ENCODE results near the gene POLA1.

Gene POLA1

DNA sequence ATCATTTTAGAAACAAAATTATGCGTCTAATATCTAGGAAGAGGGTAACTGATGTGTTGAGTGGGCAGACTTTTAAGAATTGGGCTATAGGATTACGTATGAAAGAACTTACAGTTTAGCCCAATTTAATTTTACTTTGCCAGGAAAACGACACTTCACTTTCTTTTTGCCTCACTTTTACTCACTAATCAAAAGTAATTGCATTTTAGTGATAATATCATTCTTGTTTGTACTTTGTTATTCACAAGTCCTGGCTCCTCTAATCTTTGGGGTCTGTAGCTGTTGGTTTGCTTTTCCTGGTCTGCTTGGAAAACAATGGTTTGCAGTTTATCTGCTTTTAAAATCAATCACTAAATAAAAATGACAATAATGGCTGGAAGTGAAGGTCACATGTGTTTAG, 325.0 kb downstream of the POLA1 start:
- H3K4me3 ChIP-seq (ENCODE audit: low read depth, low read length): no peak overlapping the region
- no peak for TF ChIP-seq CTCF (IDR thresholded peaks at IDR 0.05; ENCODE audit: low read depth, low read length)
- in situ Hi-C loops (cut with HindIII; ENCODE audit: low sequenced_read_pairs): no loop called here
- DNase-seq (ENCODE audit: low read depth, low spot score): no peak

DNA sequence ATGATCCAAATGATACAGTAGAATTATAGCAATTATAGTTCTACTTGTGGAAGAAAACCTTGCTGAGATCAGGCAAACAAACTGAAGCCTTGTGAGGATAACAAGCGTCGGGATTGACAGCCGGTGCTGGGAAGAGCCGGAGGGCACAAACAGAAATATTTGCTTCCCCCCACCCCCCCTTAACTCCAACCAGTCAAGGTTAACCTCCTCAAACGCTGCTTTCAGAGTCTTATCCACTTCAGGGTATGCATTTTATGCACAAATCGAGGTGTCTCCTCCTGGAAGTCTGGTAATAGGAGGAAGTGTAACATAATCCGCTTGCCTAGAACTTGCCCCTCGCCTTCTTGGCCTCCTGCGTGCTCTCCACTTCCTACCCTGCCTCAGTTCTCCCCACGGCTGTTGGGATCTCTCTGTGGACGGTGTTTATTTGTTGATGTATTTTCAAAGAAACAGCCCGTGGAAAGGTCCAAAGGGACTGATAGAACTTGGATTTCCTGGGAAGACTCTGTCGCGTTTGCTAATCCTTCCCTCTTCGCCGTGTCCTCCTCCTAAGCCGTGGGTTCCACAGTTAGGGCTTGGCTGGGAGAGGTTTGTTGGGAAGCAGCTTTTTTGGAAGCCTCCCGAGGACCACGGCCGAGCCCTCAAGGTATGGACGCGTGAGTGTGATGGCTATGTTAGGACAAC, 326.1 kb downstream of the POLA1 start:
- in situ Hi-C loops (cut with HindIII; ENCODE audit: low sequenced_read_pairs): no loop called here
- H3K4me3 ChIP-seq (ENCODE audit: low read depth, low read length): no peak overlapping the region
- no peak for TF ChIP-seq CTCF (IDR thresholded peaks at IDR 0.05; ENCODE audit: low read depth, low read length)
- no peak for DNase-seq (ENCODE audit: low read depth, low spot score)

- no peak for TF ChIP-seq CTCF (IDR thresholded peaks at IDR 0.05; ENCODE audit: low read depth, low read length)
- in situ Hi-C loops (cut with HindIII; ENCODE audit: low sequenced_read_pairs): no loop called here
- DNase-seq (ENCODE audit: low read depth, low spot score): no peak
- no peak overlapping the region for H3K4me3 ChIP-seq (ENCODE audit: low read depth, low read length)
These were observed 326.7 kb downstream of the POLA1 start for GRCh38 chrX:25020391-25020904.

- in situ Hi-C loops (cut with HindIII; ENCODE audit: low sequenced_read_pairs): no loop called here
These were observed 327.3 kb downstream of the POLA1 start for GRCh38 chrX:25020905-25021449.

DNA sequence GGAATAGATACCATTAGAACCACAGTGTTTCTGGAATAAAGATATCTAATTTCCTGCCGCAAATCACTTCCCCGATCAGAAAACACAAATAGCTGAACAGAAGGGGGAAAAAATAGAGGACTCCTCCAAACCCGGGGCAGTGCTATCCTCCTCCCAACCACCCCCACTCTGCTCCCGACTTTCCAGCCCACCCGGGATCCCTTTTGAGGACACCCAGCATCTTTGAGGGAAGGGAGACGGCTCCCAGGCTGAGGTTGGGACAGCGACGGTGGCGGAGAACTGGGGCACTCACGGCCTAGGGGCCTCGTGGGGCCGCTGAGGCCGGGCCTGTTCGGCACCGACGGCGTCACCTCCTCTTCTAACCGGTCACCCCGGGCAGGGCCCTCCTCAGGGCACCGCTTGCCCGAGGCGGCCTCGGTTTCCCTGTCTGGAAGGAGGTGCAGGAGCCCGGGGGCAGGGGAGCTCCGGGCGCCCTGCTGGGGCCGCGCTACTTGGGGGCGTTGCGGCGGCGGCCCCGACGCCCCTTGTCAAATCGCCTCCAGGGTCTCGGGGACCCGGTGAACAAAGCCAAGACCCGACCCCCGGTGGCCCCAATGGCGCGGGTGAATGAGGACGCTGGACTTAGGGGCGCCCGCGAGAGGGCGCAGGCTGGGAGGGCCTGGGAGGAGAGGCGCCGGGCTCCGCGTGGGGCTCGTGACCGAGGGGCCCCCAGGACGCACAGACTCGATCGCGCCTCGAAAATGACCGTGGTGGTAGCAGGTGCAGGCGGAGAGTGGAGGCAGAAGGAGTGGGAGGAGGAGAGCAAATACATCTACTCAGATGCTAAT, 329.0 kb downstream of the POLA1 start:
- in situ Hi-C loops (cut with HindIII; ENCODE audit: low sequenced_read_pairs): no loop called here
- no peak overlapping the region for H3K4me3 ChIP-seq (ENCODE audit: low read depth, low read length)
- no peak for DNase-seq (ENCODE audit: low read depth, low spot score)
- peak; percentile 14 for TF ChIP-seq CTCF (IDR thresholded peaks at IDR 0.05; ENCODE audit: low read depth, low read length)

More at GRCh38 chrX:25020905-25021449, 327.3 kb downstream of the POLA1 start:
- H3K4me3 ChIP-seq (ENCODE audit: low read depth, low read length): no peak overlapping the region
- no peak for DNase-seq (ENCODE audit: low read depth, low spot score)
- peak; percentile 59 for TF ChIP-seq CTCF (IDR thresholded peaks at IDR 0.05; ENCODE audit: low read depth, low read length)

- no peak overlapping the region for H3K4me3 ChIP-seq (ENCODE audit: low read depth, low read length)
- no peak for TF ChIP-seq CTCF (IDR thresholded peaks at IDR 0.05; ENCODE audit: low read depth, low read length)
- in situ Hi-C loops (cut with HindIII; ENCODE audit: low sequenced_read_pairs): no loop called here
- DNase-seq (ENCODE audit: low read depth, low spot score): no peak
These were observed 330.2 kb downstream of the POLA1 start for GRCh38 chrX:25023908-25024307.
